ENCODE measurements around the gene ATRAID.

The ATRAID gene

GRCh38 chr2:27222407-27222806, 10.6 kb downstream of the ATRAID start:
- Mint-ChIP-seq H3K27ac (no peak overlapping the region), H3K9me3 (no peaks in the 10 kb centered on the region), H3K4me1 (ENCODE audit: low read depth) (peaks cover 14% of the 10 kb centered on the region), H3K36me3 (ENCODE audit: low read depth) (peaks cover 46% of the 10 kb centered on the region), H3K4me3 (no peak overlapping the region), H3K27me3 (ENCODE audit: low read depth) (no peaks in the 10 kb centered on the region)

GRCh38 chr2:27223416-27223815, 11.6 kb downstream of the ATRAID start:
- Mint-ChIP-seq H3K9me3 (no peaks in the 10 kb centered on the region), H3K36me3 (ENCODE audit: low read depth) (peaks cover 52% of the 10 kb centered on the region), H3K4me1 (ENCODE audit: low read depth) (peaks cover 7% of the 10 kb centered on the region), H3K27ac (no peak overlapping the region), H3K4me3 (no peak overlapping the region), H3K27me3 (ENCODE audit: low read depth) (no peaks in the 10 kb centered on the region)

- Mint-ChIP-seq H3K9me3 (no peaks in the 10 kb centered on the region), H3K36me3 (ENCODE audit: low read depth) (peaks cover 50% of the 10 kb centered on the region), H3K4me1 (ENCODE audit: low read depth) (peaks cover 2% of the 10 kb centered on the region), H3K27me3 (ENCODE audit: low read depth) (no peaks in the 10 kb centered on the region), H3K4me3 (no peak overlapping the region), H3K27ac (no peak overlapping the region)
Measured at GRCh38 chr2:27225526-27225925, 13.7 kb downstream of the ATRAID start.

DNA sequence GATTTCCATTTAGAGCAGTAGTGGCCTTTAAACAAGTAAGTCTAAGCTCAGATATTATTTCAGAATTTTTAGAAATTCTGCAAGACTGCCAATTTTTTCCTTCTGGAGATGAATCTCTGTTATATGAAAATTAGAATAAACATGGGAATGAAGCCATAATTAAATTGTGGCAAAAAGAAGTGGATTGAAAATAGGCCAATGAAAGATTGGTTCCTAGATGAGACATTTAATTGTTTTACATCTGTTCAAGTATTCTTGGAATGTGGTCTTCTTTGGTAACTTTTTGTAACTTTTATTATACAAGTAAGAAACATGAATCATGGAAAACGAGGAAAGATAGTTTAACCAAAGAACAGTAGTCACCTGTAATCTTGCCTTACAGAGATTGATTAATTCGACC, 15.7 kb downstream of the ATRAID start:
- no peaks in the 10 kb centered on the region for H3K4me1 Mint-ChIP-seq (ENCODE audit: low read depth)

GRCh38 chr2:27231921-27232320, 20.1 kb downstream of the ATRAID start:
- no peak overlapping the region for H3K4me3 Mint-ChIP-seq
- peaks cover 55% of the 10 kb centered on the region for H3K36me3 Mint-ChIP-seq (ENCODE audit: low read depth)
- no peaks in the 10 kb centered on the region for H3K9me3 Mint-ChIP-seq
- no peaks in the 10 kb centered on the region for H3K4me1 Mint-ChIP-seq (ENCODE audit: low read depth)
- H3K27me3 Mint-ChIP-seq (ENCODE audit: low read depth) = no peaks in the 10 kb centered on the region
- H3K27ac Mint-ChIP-seq = no peak overlapping the region

More for the DNA sequence above, 15.7 kb downstream of the ATRAID start:
- Mint-ChIP-seq H3K9me3 (no peaks in the 10 kb centered on the region), H3K27me3 (ENCODE audit: low read depth) (no peaks in the 10 kb centered on the region), H3K27ac (no peak overlapping the region), H3K4me3 (no peak overlapping the region), H3K36me3 (ENCODE audit: low read depth) (peaks cover 48% of the 10 kb centered on the region)

- Mint-ChIP-seq H3K4me3 (no peak overlapping the region), H3K4me1 (ENCODE audit: low read depth) (no peaks in the 10 kb centered on the region), H3K27ac (no peak overlapping the region), H3K27me3 (ENCODE audit: low read depth) (no peaks in the 10 kb centered on the region), H3K36me3 (ENCODE audit: low read depth) (peaks cover 53% of the 10 kb centered on the region), H3K9me3 (no peaks in the 10 kb centered on the region)
Measured at GRCh38 chr2:27233341-27233740, 21.5 kb downstream of the ATRAID start.

GRCh38 chr2:27236136-27236535, 24.3 kb downstream of the ATRAID start:
- peak overlapping the region; percentile 11 for H3K27ac Mint-ChIP-seq
- H3K9me3 Mint-ChIP-seq = no peaks in the 10 kb centered on the region
- H3K4me3 Mint-ChIP-seq = no peak overlapping the region
- no peaks in the 10 kb centered on the region for H3K4me1 Mint-ChIP-seq (ENCODE audit: low read depth)
- H3K36me3 Mint-ChIP-seq (ENCODE audit: low read depth) = peaks cover 56% of the 10 kb centered on the region
- H3K27me3 Mint-ChIP-seq (ENCODE audit: low read depth) = no peaks in the 10 kb centered on the region

DNA sequence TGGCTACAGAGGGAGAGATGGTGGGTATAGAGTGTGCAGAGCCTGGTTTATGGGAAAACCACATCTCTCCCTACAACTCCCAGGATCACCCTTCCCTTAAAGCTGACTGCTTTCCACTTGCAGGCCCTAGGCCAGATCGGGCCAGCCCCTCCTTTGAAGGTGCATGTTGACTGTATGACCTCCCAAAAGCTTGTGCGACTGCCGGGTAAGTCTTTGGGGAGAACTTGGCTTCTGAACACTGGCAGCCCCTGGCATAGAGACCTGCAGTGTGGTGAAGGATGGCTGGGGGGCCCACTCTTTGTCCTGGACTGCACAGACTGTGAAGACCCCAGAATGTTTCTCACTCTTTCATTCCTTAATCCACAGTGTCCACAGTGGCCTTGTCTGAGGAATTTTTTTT, 24.8 kb downstream of the ATRAID start:
- H3K4me3 Mint-ChIP-seq = no peak overlapping the region
- peaks cover 51% of the 10 kb centered on the region for H3K36me3 Mint-ChIP-seq (ENCODE audit: low read depth)
- H3K4me1 Mint-ChIP-seq (ENCODE audit: low read depth) = no peaks in the 10 kb centered on the region
- H3K27me3 Mint-ChIP-seq (ENCODE audit: low read depth) = no peaks in the 10 kb centered on the region
- H3K27ac Mint-ChIP-seq = peak overlapping the region; percentile 11
- H3K9me3 Mint-ChIP-seq = no peaks in the 10 kb centered on the region

- Mint-ChIP-seq H3K27ac (no peak overlapping the region), H3K4me1 (ENCODE audit: low read depth) (no peaks in the 10 kb centered on the region), H3K36me3 (ENCODE audit: low read depth) (peaks cover 48% of the 10 kb centered on the region), H3K27me3 (ENCODE audit: low read depth) (no peaks in the 10 kb centered on the region), H3K9me3 (no peaks in the 10 kb centered on the region), H3K4me3 (no peak overlapping the region)
Measured at GRCh38 chr2:27237341-27237945, 25.6 kb downstream of the ATRAID start.

DNA sequence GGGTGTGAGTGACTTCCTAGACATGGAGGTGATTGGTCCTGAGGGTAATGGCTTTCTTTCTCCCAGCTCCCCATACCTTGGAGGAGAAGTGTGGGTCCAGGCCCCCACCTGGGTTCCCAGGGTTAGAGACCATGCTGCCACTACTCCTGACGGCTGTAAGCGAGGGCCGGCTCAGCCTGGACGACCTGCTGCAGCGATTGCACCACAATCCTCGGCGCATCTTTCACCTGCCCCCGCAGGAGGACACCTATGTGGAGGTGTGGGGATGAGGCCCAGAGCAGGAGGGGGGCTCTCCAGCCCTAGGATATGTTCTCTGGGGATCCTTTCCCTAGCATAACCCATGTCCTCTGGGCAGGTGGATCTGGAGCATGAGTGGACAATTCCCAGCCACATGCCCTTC, 27.1 kb downstream of the ATRAID start:
- H3K36me3 Mint-ChIP-seq (ENCODE audit: low read depth) = peaks cover 43% of the 10 kb centered on the region
- H3K27ac Mint-ChIP-seq = no peak overlapping the region
- H3K4me3 Mint-ChIP-seq = no peak overlapping the region
- H3K9me3 Mint-ChIP-seq = no peaks in the 10 kb centered on the region
- no peaks in the 10 kb centered on the region for H3K27me3 Mint-ChIP-seq (ENCODE audit: low read depth)
- no peaks in the 10 kb centered on the region for H3K4me1 Mint-ChIP-seq (ENCODE audit: low read depth)

GRCh38 chr2:27240406-27240805, 28.6 kb downstream of the ATRAID start:
- Mint-ChIP-seq H3K27me3 (ENCODE audit: low read depth) (no peaks in the 10 kb centered on the region), H3K27ac (no peak overlapping the region), H3K4me3 (no peak overlapping the region), H3K9me3 (no peaks in the 10 kb centered on the region), H3K36me3 (ENCODE audit: low read depth) (peaks cover 37% of the 10 kb centered on the region), H3K4me1 (ENCODE audit: low read depth) (no peaks in the 10 kb centered on the region)

GRCh38 chr2:27241761-27242613, 30.1 kb downstream of the ATRAID start:
- H3K27ac Mint-ChIP-seq = no peak overlapping the region

DNA sequence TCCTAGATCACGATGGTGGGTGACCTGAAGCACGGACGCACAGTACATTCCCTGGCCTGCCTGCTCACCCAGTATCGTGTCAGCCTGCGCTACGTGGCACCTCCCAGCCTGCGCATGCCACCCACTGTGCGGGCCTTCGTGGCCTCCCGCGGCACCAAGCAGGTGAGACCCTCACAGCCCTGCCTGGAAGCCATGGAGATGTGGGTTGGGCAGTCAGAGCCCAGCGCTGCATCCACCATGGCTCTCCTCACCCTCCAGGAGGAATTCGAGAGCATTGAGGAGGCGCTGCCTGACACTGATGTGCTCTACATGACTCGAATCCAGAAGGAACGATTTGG, 30.7 kb downstream of the ATRAID start:
- Mint-ChIP-seq H3K9me3 (no peaks in the 10 kb centered on the region), H3K4me1 (ENCODE audit: low read depth) (no peaks in the 10 kb centered on the region), H3K36me3 (ENCODE audit: low read depth) (peaks cover 23% of the 10 kb centered on the region), H3K4me3 (no peak overlapping the region), H3K27ac (no peak overlapping the region), H3K27me3 (ENCODE audit: low read depth) (no peaks in the 10 kb centered on the region)

More at GRCh38 chr2:27241761-27242613, 30.1 kb downstream of the ATRAID start:
- H3K4me3 Mint-ChIP-seq = no peak overlapping the region
- H3K4me1 Mint-ChIP-seq (ENCODE audit: low read depth) = no peaks in the 10 kb centered on the region
- no peaks in the 10 kb centered on the region for H3K27me3 Mint-ChIP-seq (ENCODE audit: low read depth)
- no peaks in the 10 kb centered on the region for H3K9me3 Mint-ChIP-seq
- H3K36me3 Mint-ChIP-seq (ENCODE audit: low read depth) = peaks cover 27% of the 10 kb centered on the region

DNA sequence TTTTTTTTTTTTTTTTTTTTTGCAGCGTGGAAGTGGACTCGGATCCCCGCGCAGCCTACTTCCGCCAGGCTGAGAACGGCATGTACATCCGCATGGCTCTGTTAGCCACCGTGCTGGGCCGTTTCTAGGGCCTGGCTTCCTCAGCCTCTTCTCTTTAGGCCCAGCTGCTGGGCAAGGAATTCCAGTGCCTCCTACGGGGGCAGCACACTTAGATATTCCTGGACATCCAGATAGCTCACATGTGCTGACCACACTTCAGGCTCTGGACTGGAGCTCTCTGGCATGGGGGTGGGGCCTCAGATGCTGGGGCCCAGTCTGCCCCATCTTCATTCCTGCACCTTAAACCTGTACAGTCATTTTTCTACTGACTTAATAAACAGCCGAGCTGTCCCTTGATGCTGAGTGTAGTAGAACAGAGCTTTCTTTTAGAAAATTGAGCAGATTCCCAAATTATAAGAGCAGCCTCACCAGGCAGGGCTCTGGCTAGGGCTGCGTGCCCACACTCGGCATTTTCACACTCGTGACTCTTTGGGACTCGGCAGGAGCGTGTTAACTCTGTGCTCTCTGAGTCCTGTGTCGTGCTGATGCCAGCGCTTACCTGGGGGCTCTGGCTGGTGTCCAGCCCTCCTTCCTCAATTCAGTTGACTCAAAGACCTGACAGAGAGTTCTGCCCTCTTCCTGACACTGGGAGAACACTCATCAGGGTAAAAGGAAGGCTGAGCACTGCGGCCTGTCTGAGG, 31.7 kb downstream of the ATRAID start:
- Mint-ChIP-seq H3K4me3 (no peak overlapping the region), H3K27ac (no peak overlapping the region), H3K36me3 (ENCODE audit: low read depth) (peaks cover 17% of the 10 kb centered on the region), H3K9me3 (no peaks in the 10 kb centered on the region), H3K27me3 (ENCODE audit: low read depth) (peaks cover 5% of the 10 kb centered on the region), H3K4me1 (ENCODE audit: low read depth) (no peaks in the 10 kb centered on the region)

- H3K36me3 Mint-ChIP-seq (ENCODE audit: low read depth) = peaks cover 17% of the 10 kb centered on the region
- H3K4me1 Mint-ChIP-seq (ENCODE audit: low read depth) = peaks cover 2% of the 10 kb centered on the region
- H3K27me3 Mint-ChIP-seq (ENCODE audit: low read depth) = peaks cover 7% of the 10 kb centered on the region
- no peaks in the 10 kb centered on the region for H3K9me3 Mint-ChIP-seq
- H3K4me3 Mint-ChIP-seq = no peak overlapping the region
- peak overlapping the region; percentile 29 for H3K27ac Mint-ChIP-seq
Measured at GRCh38 chr2:27245116-27245515, 33.3 kb downstream of the ATRAID start.
